Mesenchymal stem cell (in vitro differentiated cells and primary cell): ENCODE results near the gene SUGP1.

Experiments used
- DNase-seq: peaks from one replicate; pipeline ENCODE4 v3.0.0-alpha.2; 2013
- H2AFZ ChIP-seq: one replicate; pipeline ENCODE4 v1.6.1; 2013; ENCODE audit warnings: low read depth, mild to moderate bottlenecking, control low read depth, inconsistent platforms, low read length, moderate library complexity
- H2AK5ac ChIP-seq: 2 replicates; pipeline ENCODE4 v1.6.1; 2013; ENCODE audit warnings: low read length, moderate library complexity, mild to moderate bottlenecking, inconsistent platforms; ENCODE audit not compliant: severe bottlenecking
- H2BK120ac ChIP-seq: one replicate; pipeline ENCODE4 v1.6.1; 2013; ENCODE audit warnings: low read depth, mild to moderate bottlenecking, inconsistent platforms, low read length, moderate library complexity
- H2BK12ac ChIP-seq, 2 experiments: one replicate each; pipeline ENCODE4 v1.6.1; 2013; ENCODE audit warnings: inconsistent platforms in 2 of 2, low read length in 2 of 2, mild to moderate bottlenecking in 2 of 2, moderate library complexity in 2 of 2, control low read depth in 1 of 2
- H2BK15ac ChIP-seq: one replicate; pipeline ENCODE4 v1.6.1; 2013; ENCODE audit warnings: mild to moderate bottlenecking, low read depth, inconsistent platforms; ENCODE audit not compliant: poor library complexity, severe bottlenecking
- H2BK5ac ChIP-seq: 2 replicates; pipeline ENCODE4 v1.6.1; 2013; ENCODE audit warnings: low read depth, mild to moderate bottlenecking, low read length, control low read depth, inconsistent platforms; ENCODE audit not compliant: poor library complexity, severe bottlenecking
- H3K14ac ChIP-seq, 2 experiments: one replicate each; pipeline ENCODE4 v1.6.1; 2013; ENCODE audit warnings: inconsistent platforms in 2 of 2, low read length in 2 of 2, control low read depth in 1 of 2, mild to moderate bottlenecking in 1 of 2, moderate library complexity in 1 of 2
- H3K18ac ChIP-seq, 2 experiments: one replicate each; pipeline ENCODE4 v1.6.1; 2013; ENCODE audit warnings: inconsistent platforms in 2 of 2, low read length in 2 of 2, control low read depth in 1 of 2, low read depth in 1 of 2, mild to moderate bottlenecking in 1 of 2
- H3K23ac ChIP-seq, 2 experiments: one replicate each; pipeline ENCODE4 v1.6.1; 2013; ENCODE audit warnings: inconsistent platforms in 2 of 2, low read length in 2 of 2, mild to moderate bottlenecking in 2 of 2, moderate library complexity in 2 of 2, control low read depth in 1 of 2
- H3K27ac ChIP-seq: 2 replicates; pipeline ENCODE4 v1.5.1; 2013; ENCODE audit warnings: mild to moderate bottlenecking, moderate library complexity, low read length, control low read depth, inconsistent platforms; ENCODE audit not compliant: poor library complexity, severe bottlenecking
- H3K27me3 ChIP-seq, 2 experiments: 2 replicates each; pipeline versions ENCODE4 v1.6.1 to v1.7.0; 2013; ENCODE audit warnings: low read length in 2 of 2, mild to moderate bottlenecking in 2 of 2, moderate library complexity in 2 of 2, control low read depth in 1 of 2, inconsistent platforms in 1 of 2; ENCODE audit not compliant: control insufficient read depth in 1 of 2, insufficient read depth in 1 of 2
- H3K36me3 ChIP-seq, 2 experiments: 2 replicates each; pipeline versions ENCODE4 v1.6.1 to v1.7.0; 2013; ENCODE audit warnings: low read length in 2 of 2, control low read depth in 1 of 2, inconsistent platforms in 1 of 2, low read depth in 1 of 2, mild to moderate bottlenecking in 1 of 2; ENCODE audit not compliant: insufficient read depth in 2 of 2, control insufficient read depth in 1 of 2
- H3K4ac ChIP-seq, 2 experiments: one replicate each; pipeline ENCODE4 v1.6.1; 2013; ENCODE audit warnings: inconsistent platforms in 2 of 2, low read length in 2 of 2, mild to moderate bottlenecking in 2 of 2, moderate library complexity in 2 of 2, control low read depth in 1 of 2, low read depth in 1 of 2
- H3K4me1 ChIP-seq: 2 replicates; pipeline ENCODE4 v1.6.1; 2013; ENCODE audit warnings: low read depth, low read length, control low read depth; ENCODE audit not compliant: control insufficient read depth, insufficient read depth
- H3K4me2 ChIP-seq: 2 replicates; pipeline ENCODE4 v1.6.1; 2013; ENCODE audit warnings: low read length, mild to moderate bottlenecking, inconsistent platforms; ENCODE audit not compliant: poor library complexity, severe bottlenecking
- H3K4me3 ChIP-seq, 2 experiments: 2 replicates each; pipeline versions ENCODE4 v1.5.1 to v1.7.0; 2013; ENCODE audit warnings: low read length in 2 of 2, mild to moderate bottlenecking in 2 of 2, control low read depth in 1 of 2, low read depth in 1 of 2; ENCODE audit not compliant: insufficient read depth in 1 of 2
- H3K79me1 ChIP-seq: replicated peaks from 2 replicates; pipeline ENCODE4 v1.6.1; 2013; ENCODE audit warnings: mild to moderate bottlenecking, control low read depth, low read length, inconsistent platforms; ENCODE audit not compliant: poor library complexity, severe bottlenecking
- H3K9ac ChIP-seq: 2 replicates; pipeline ENCODE4 v1.7.0; 2013; ENCODE audit warnings: mild to moderate bottlenecking, low read length, moderate library complexity
- H3K9me3 ChIP-seq: 2 replicates; pipeline ENCODE4 v1.7.0; 2013; ENCODE audit warnings: mild to moderate bottlenecking, low read length; ENCODE audit not compliant: control insufficient read depth
- H4K8ac ChIP-seq: one replicate; pipeline ENCODE4 v1.6.1; 2013; ENCODE audit warnings: inconsistent platforms, mild to moderate bottlenecking, low read length, moderate library complexity
- H4K91ac ChIP-seq: one replicate; pipeline ENCODE4 v1.6.1; 2013; ENCODE audit warnings: mild to moderate bottlenecking, low read length, inconsistent platforms
- WGBS: methylation state at CpG from one replicate; pipeline ENCODE4 v1.1.7; 2013; ENCODE audit warnings: mixed read lengths; 5-methylcytosine and 5-hydroxymethylcytosine counted together

SUGP1 gene

DNA sequence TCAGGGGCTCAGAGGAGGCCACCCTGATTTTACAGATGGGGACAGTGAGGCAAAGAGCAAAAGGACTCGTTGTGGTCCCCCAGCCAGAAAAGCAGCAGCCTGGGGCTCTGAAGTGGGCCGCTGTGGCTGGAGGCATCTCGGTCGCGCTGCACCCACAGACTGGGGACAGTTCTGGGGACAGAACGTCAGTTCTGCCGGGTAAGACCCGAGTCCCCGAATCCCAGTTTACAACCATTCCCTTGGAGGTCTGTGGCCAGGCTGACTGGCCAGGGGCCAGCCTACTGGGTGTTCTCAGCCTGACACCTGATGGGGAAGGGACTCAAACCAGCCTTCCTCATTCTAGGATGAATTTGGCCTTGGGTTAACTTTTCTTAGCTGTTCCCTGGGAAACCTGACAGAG lies 14.1 kb downstream of the SUGP1 start:
- no peaks in the 10 kb centered on the region for H3K4me1 ChIP-seq
- H3K23ac ChIP-seq = no peak overlapping the region
- DNase-seq = no peak
- H3K9me3 ChIP-seq = no peaks in the 10 kb centered on the region
- no peak overlapping the region for H2BK5ac ChIP-seq
- no peak overlapping the region for H2BK120ac ChIP-seq
- no peak overlapping the region for H3K18ac ChIP-seq
- peak overlapping the region; percentile 20 for H4K8ac ChIP-seq
- H2BK12ac ChIP-seq = no peak overlapping the region
- H2BK15ac ChIP-seq = no peak overlapping the region
- no peak overlapping the region for H3K4me3 ChIP-seq
- H4K91ac ChIP-seq = no peak overlapping the region
- H3K9ac ChIP-seq = no peak overlapping the region
- no peak overlapping the region for H2AFZ ChIP-seq
- H3K79me1 ChIP-seq = peaks cover 57% of the 10 kb centered on the region
- H3K4me2 ChIP-seq = no peak overlapping the region
- 98% methylated on average over 9 of the region's 9 CpGs for WGBS
- no peak overlapping the region for H3K27ac ChIP-seq
- H3K27me3 ChIP-seq = no peaks in the 10 kb centered on the region
- H3K36me3 ChIP-seq = peaks cover 93 to 94% of the 10 kb centered on the region in 2 experiments
- no peak overlapping the region for H2AK5ac ChIP-seq
- no peak overlapping the region for H3K14ac ChIP-seq
- no peak overlapping the region for H3K4ac ChIP-seq

- no peak for DNase-seq
- H3K79me1 ChIP-seq = peaks cover 53% of the 10 kb centered on the region
- H3K4me2 ChIP-seq = no peak overlapping the region
- H3K4me1 ChIP-seq = no peaks in the 10 kb centered on the region
- H2BK5ac ChIP-seq = no peak overlapping the region
- no peak overlapping the region for H3K4me3 ChIP-seq
- H2BK15ac ChIP-seq = no peak overlapping the region
- no peak overlapping the region for H3K23ac ChIP-seq
- no peak overlapping the region for H2AFZ ChIP-seq
- no peak overlapping the region for H2BK120ac ChIP-seq
- H3K9ac ChIP-seq = no peak overlapping the region
- no peaks in the 10 kb centered on the region for H3K27me3 ChIP-seq
- 98% methylated on average over 16 of the region's 16 CpGs for WGBS
- H3K27ac ChIP-seq = no peak overlapping the region
- peaks cover 93 to 96% of the 10 kb centered on the region in 2 experiments for H3K36me3 ChIP-seq
- no peak overlapping the region for H4K8ac ChIP-seq
- no peak overlapping the region for H3K4ac ChIP-seq
- no peak overlapping the region for H3K18ac ChIP-seq
- no peaks in the 10 kb centered on the region for H3K9me3 ChIP-seq
- no peak overlapping the region for H2BK12ac ChIP-seq
- H3K14ac ChIP-seq = no peak overlapping the region
- H2AK5ac ChIP-seq = no peak overlapping the region
- no peak overlapping the region for H4K91ac ChIP-seq
Observed at GRCh38 chr19:19305696-19306095, 14.6 kb downstream of the SUGP1 start.

- no peak overlapping the region for H4K8ac ChIP-seq
- no peak overlapping the region for H3K18ac ChIP-seq
- no peak overlapping the region for H3K23ac ChIP-seq
- H3K27me3 ChIP-seq = no peaks in the 10 kb centered on the region
- no peak overlapping the region for H3K4me3 ChIP-seq
- H3K9ac ChIP-seq = no peak overlapping the region
- no peak overlapping the region for H2BK5ac ChIP-seq
- H3K79me1 ChIP-seq = peaks cover 49% of the 10 kb centered on the region
- H2BK120ac ChIP-seq = no peak overlapping the region
- H3K14ac ChIP-seq = no peak overlapping the region
- DNase-seq = no peak
- H2BK15ac ChIP-seq = no peak overlapping the region
- H2AFZ ChIP-seq = no peak overlapping the region
- H3K36me3 ChIP-seq = peaks cover 92 to 96% of the 10 kb centered on the region in 2 experiments
- H2AK5ac ChIP-seq = no peak overlapping the region
- over 99% methylated on average over 10 of the region's 10 CpGs for WGBS
- no peaks in the 10 kb centered on the region for H3K4me1 ChIP-seq
- no peak overlapping the region for H3K27ac ChIP-seq
- no peak overlapping the region for H2BK12ac ChIP-seq
- no peaks in the 10 kb centered on the region for H3K9me3 ChIP-seq
- H3K4me2 ChIP-seq = no peak overlapping the region
- H4K91ac ChIP-seq = peak overlapping the region; percentile 48
- H3K4ac ChIP-seq = no peak overlapping the region
Observed at GRCh38 chr19:19305066-19305465, 15.2 kb downstream of the SUGP1 start.

GRCh38 chr19:19304186-19304965 lies 15.9 kb downstream of the SUGP1 start:
- H2AK5ac ChIP-seq = no peak overlapping the region
- H2BK12ac ChIP-seq = no peak overlapping the region
- H2BK120ac ChIP-seq = no peak overlapping the region
- no peak overlapping the region for H3K4ac ChIP-seq
- no peak for DNase-seq
- H3K4me3 ChIP-seq = no peak overlapping the region
- no peak overlapping the region for H2AFZ ChIP-seq
- no peak overlapping the region for H2BK5ac ChIP-seq
- H3K18ac ChIP-seq = no peak overlapping the region
- peaks cover 45% of the 10 kb centered on the region for H3K79me1 ChIP-seq
- H3K9me3 ChIP-seq = no peaks in the 10 kb centered on the region
- no peak overlapping the region for H3K9ac ChIP-seq
- H3K27me3 ChIP-seq = no peaks in the 10 kb centered on the region
- H3K14ac ChIP-seq = no peak overlapping the region
- WGBS = 91% methylated on average over 14 of the region's 14 CpGs
- no peaks in the 10 kb centered on the region for H3K4me1 ChIP-seq
- no peak overlapping the region for H2BK15ac ChIP-seq
- no peak overlapping the region for H3K4me2 ChIP-seq
- no peak overlapping the region for H4K91ac ChIP-seq
- H3K36me3 ChIP-seq = peaks cover 88 to 93% of the 10 kb centered on the region in 2 experiments
- no peak overlapping the region for H4K8ac ChIP-seq
- no peak overlapping the region for H3K27ac ChIP-seq
- H3K23ac ChIP-seq = no peak overlapping the region
